Mesodermal cell (in vitro differentiated cells): ENCODE data around the gene FRMD4A.
"Not testable (repeated sequence)": the region's sequence is repeated elsewhere in the genome, so short reads cannot be mapped to it uniquely, and the experiment has no call there.

Experiments
- H3K27ac ChIP-seq: 2 replicates; pipeline ENCODE4 v1.7.0; 2013; ENCODE audit warnings: mild to moderate bottlenecking, low read depth, low read length, moderate library complexity; ENCODE audit not compliant: severe bottlenecking
- H3K36me3 ChIP-seq: 2 replicates; pipeline ENCODE4 v1.7.1; 2013; ENCODE audit warnings: mild to moderate bottlenecking, low read length, moderate library complexity; ENCODE audit not compliant: control insufficient read depth, insufficient read depth
- H3K4me1 ChIP-seq: one replicate; pipeline ENCODE4 v1.7.1; 2013; ENCODE audit warnings: mild to moderate bottlenecking, low read length; ENCODE audit not compliant: insufficient read depth, control insufficient read depth, poor library complexity, severe bottlenecking
- H3K4me3 ChIP-seq: 2 replicates; pipeline ENCODE4 v1.7.0; 2013; ENCODE audit warnings: low read length, control low read depth, mild to moderate bottlenecking; ENCODE audit not compliant: insufficient read depth, poor library complexity, severe bottlenecking; ENCODE audit errors: extremely low read depth
- H3K9me3 ChIP-seq: 2 replicates; pipeline ENCODE4 v1.7.1; 2013; ENCODE audit warnings: mild to moderate bottlenecking, low read length, moderate library complexity; ENCODE audit not compliant: control insufficient read depth
- WGBS, 2 experiments: methylation state at CpG; one replicate each; pipeline ENCODE4 v1.1.5; 2013; ENCODE audit warnings: missing lambda C conversion rate in 2 of 2; ENCODE audit not compliant: insufficient coverage in 2 of 2; 5-methylcytosine and 5-hydroxymethylcytosine counted together

Gene FRMD4A

DNA sequence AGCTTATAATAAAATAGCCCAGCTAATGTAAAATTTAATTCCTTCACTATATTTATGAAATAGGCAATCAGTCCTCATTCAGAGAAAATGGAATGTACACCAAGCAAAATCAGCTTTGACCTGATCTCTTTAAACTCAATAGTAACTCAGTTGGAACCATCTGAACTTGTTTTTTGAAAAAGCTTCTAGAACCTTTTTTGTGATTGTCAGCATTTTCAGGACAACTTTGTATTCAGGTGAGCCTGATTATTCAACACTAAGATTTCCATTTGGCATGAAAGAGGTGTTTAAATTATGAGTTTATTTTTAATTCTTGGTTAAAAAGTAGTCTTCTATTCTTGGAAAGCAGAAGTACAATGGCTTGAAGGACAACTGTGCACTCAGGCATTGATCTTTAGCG, 89.5 kb downstream of the FRMD4A start:
- H3K27ac ChIP-seq = no peak overlapping the region
- WGBS, 2 experiments = no CpG with 5 or more reads among the region's 1 CpG

GRCh38 chr10:14240253-14241189, 90.2 kb downstream of the FRMD4A start:
- no peaks in the 10 kb centered on the region for H3K4me1 ChIP-seq
- 56 to 61% methylated on average over 6 to 11 of the region's 13 CpGs for WGBS, 2 experiments
- no peak overlapping the region for H3K4me3 ChIP-seq
- peak overlapping the region; percentile 55 for H3K27ac ChIP-seq
- no peaks in the 10 kb centered on the region for H3K36me3 ChIP-seq
- no peaks in the 10 kb centered on the region for H3K9me3 ChIP-seq

More for the DNA sequence above, 89.5 kb downstream of the FRMD4A start:
- H3K36me3 ChIP-seq = no peaks in the 10 kb centered on the region
- no peak overlapping the region for H3K4me3 ChIP-seq
- H3K9me3 ChIP-seq = no peaks in the 10 kb centered on the region
- no peaks in the 10 kb centered on the region for H3K4me1 ChIP-seq

- not testable (repeated sequence) for H3K4me3 ChIP-seq, H3K36me3 ChIP-seq, H3K4me1 ChIP-seq, H3K27ac ChIP-seq, H3K9me3 ChIP-seq
- no CpG with 5 or more reads among the region's 3 CpGs for WGBS, 2 experiments
These were observed 92.1 kb downstream of the FRMD4A start for GRCh38 chr10:14238659-14239058.

DNA sequence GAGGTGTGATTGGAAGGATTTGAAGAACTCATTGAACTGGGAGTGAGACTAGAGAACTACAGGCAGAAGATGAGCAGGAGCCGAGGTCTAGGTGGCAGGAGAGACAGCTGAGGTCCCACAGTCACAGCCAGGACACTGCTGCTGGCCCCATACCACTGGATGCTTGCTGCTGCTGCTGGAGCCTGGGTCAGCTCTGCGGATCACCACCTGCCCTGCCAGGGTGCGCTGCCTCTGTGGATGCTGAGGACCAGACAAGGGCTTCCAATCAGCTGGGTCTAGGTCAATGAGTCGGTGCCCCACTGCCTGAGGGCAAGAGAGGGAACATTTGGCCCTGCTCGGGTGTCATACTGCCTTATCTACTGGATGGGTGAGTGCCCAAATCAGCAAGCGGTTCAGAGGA, 94.4 kb downstream of the FRMD4A start:
- H3K27ac ChIP-seq = no peak overlapping the region
- no peak overlapping the region for H3K4me3 ChIP-seq
- no peaks in the 10 kb centered on the region for H3K9me3 ChIP-seq
- 88 to 94% methylated on average over 3 to 6 of the region's 6 CpGs for WGBS, 2 experiments
- H3K36me3 ChIP-seq = no peaks in the 10 kb centered on the region
- no peaks in the 10 kb centered on the region for H3K4me1 ChIP-seq

GRCh38 chr10:14235566-14236195, 95.0 kb downstream of the FRMD4A start:
- H3K36me3 ChIP-seq = no peaks in the 10 kb centered on the region
- no peak overlapping the region for H3K27ac ChIP-seq
- no peak overlapping the region for H3K4me3 ChIP-seq
- H3K9me3 ChIP-seq = no peaks in the 10 kb centered on the region
- WGBS, 2 experiments = 98 to 100% methylated on average over 6 to 10 of the region's 11 CpGs
- no peaks in the 10 kb centered on the region for H3K4me1 ChIP-seq

DNA sequence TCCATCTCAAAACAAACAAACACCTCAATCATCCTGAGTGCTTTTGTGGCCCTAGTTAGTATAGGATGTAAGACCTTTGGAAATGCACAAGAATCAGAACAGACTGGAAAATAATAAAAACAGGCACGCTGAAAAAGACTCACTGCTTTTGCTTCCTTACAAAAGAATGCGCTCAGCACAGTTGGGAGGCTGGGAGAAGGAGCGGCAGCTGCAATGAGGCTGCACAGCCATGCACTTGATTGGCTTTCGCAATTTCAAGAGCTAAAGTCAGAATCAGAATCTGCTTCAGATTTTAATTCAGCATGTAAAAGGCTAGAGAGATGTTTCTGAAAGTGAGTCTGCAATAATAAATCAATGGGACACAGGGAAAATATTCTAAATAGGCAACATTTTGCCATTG, 97.2 kb downstream of the FRMD4A start:
- H3K4me3 ChIP-seq = no peak overlapping the region
- H3K27ac ChIP-seq = no peak overlapping the region
- 78 to 83% methylated on average over 3 to 4 of the region's 4 CpGs for WGBS, 2 experiments
- no peaks in the 10 kb centered on the region for H3K4me1 ChIP-seq
- no peaks in the 10 kb centered on the region for H3K36me3 ChIP-seq
- no peaks in the 10 kb centered on the region for H3K9me3 ChIP-seq

DNA sequence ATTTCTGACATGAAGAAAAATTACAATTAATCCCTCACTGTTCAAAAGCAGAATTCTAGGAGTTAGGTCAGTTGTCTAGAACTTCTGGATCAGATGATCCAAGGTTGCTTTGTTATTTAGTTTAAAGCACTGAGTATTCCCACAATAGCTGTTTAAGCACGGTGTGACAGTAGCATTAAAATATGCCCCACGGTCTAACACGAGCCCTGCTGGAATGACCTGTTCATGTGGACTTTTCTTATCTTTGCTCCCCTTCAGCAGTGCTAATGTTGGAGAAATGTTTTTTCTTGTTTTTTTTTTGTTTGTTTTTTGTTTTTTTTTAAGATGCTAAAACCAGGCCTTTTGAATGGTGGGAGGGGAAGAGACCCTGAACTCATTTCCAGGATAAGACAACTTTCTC, 101.9 kb downstream of the FRMD4A start:
- H3K4me3 ChIP-seq, H3K36me3 ChIP-seq, H3K9me3 ChIP-seq, H3K27ac ChIP-seq, H3K4me1 ChIP-seq: not testable (repeated sequence)
- WGBS, 2 experiments = 92 to 100% methylated on average over 3 of the region's 3 CpGs

- H3K9me3 ChIP-seq = no peaks in the 10 kb centered on the region
- 86 to 87% methylated on average over 4 of the region's 4 CpGs for WGBS, 2 experiments
- no peak overlapping the region for H3K27ac ChIP-seq
- no peaks in the 10 kb centered on the region for H3K36me3 ChIP-seq
- H3K4me3 ChIP-seq = no peak overlapping the region
- H3K4me1 ChIP-seq = no peaks in the 10 kb centered on the region
These were observed 105.3 kb downstream of the FRMD4A start for GRCh38 chr10:14225379-14225778.

- no peaks in the 10 kb centered on the region for H3K36me3 ChIP-seq
- 91 to 94% methylated on average over 5 to 7 of the region's 7 CpGs for WGBS, 2 experiments
- H3K4me1 ChIP-seq = peaks cover 4% of the 10 kb centered on the region
- no peak overlapping the region for H3K4me3 ChIP-seq
- H3K9me3 ChIP-seq = no peaks in the 10 kb centered on the region
- H3K27ac ChIP-seq = no peak overlapping the region
These were observed 110.7 kb downstream of the FRMD4A start for GRCh38 chr10:14220026-14220425.

GRCh38 chr10:14219411-14219810, 111.3 kb downstream of the FRMD4A start:
- no peaks in the 10 kb centered on the region for H3K9me3 ChIP-seq

GRCh38 chr10:14215641-14216040, 115.1 kb downstream of the FRMD4A start:
- WGBS, 2 experiments = 79 to 90% methylated on average over 3 to 5 of the region's 7 CpGs
- H3K4me3 ChIP-seq = no peak overlapping the region
- peaks cover 4% of the 10 kb centered on the region for H3K4me1 ChIP-seq
- no peaks in the 10 kb centered on the region for H3K36me3 ChIP-seq
- no peak overlapping the region for H3K27ac ChIP-seq
- H3K9me3 ChIP-seq = no peaks in the 10 kb centered on the region

More at GRCh38 chr10:14219411-14219810, 111.3 kb downstream of the FRMD4A start:
- Histone ChIP-seq H3K27ac (no peak overlapping the region), H3K4me3 (no peak overlapping the region), H3K4me1 (peaks cover 4% of the 10 kb centered on the region), H3K36me3 (no peaks in the 10 kb centered on the region)
- 94 to 96% methylated on average over 3 to 4 of the region's 5 CpGs for WGBS, 2 experiments
